Measurements from ENCODE around the gene CACNA1A.

GRCh38 chr19:13505761-13506470 is 363 bp downstream of the CACNA1A start:
- no peak for TF ChIP-seq EZH2 (IDR thresholded peaks at IDR 0.05; ENCODE audit: insufficient read depth, poor library complexity, severe bottlenecking)
- TF ChIP-seq EZH2phosphoT487 (IDR thresholded peaks at IDR 0.05; ENCODE audit: insufficient read depth, low read depth), result no peak

Data from GM23248 (cell line).